ENCODE results near the gene GUK1.
A peak's percentile ranks its signal among the peaks of the same experiment; 100 is the strongest.

GUK1 gene

DNA sequence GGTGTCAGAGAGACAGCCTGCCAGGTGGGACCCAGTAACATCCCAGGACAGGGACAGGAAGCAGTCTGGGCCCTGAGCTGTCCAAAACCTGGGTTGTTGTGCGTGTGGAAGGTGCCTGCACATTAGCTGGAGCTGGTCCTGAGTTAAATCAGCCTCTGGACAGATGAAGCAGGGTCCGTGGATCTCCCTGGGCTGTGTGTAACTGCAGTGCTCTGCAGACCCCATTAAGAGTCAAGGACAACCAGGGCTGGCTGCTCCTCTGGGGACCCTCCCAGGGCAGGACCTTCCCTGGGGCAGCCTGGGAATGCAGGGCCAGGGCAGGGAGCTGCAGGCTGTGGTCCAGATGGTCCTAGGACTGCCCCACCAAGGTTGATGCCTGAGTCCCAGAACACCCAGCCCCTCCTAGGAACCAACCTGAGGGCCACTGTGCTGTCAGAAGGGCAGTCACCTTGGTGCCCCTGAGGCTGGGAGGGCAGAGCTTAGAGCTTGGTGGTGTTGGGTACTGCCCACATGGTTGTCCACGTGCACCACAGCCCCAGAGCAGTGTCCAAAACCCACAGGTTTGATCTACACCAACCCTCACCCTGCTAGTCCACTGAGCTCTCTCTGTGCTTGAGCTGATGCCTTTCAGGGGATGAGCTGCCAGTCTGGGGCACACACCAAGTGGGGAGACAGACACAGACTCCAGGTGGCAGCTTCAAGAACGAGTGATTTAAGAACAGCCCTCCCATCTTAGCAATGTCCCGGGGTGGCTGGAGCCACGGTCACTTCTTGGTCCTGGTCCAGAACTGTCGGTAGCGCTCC lies 33.9 kb upstream of the GUK1 start:
- peaks cover 43% of the 10 kb centered on the region for H3K36me3 ChIP-seq (ENCODE audit: insufficient read depth, insufficient read length, low read length)
- no peak for TF ChIP-seq SUZ12 (IDR thresholded peaks at IDR 0.05; ENCODE audit: extremely low read depth, insufficient read depth, insufficient read length)
- no peak for TF ChIP-seq ZNF274 (IDR thresholded peaks at IDR 0.05; ENCODE audit: low read depth, low read length)
- no peak for TF ChIP-seq YY1 (IDR thresholded peaks at IDR 0.05; ENCODE audit: insufficient read depth, insufficient read length)
- peaks cover 8% of the 10 kb centered on the region for H3K4me1 ChIP-seq (ENCODE audit: insufficient read depth, insufficient read length)
- H3K4me3 ChIP-seq (ENCODE audit: insufficient read length, low read depth): no peak overlapping the region
- DNase-seq (ENCODE audit: low read depth, low spot score): no peak
- peaks cover 10% of the 10 kb centered on the region for H3K27me3 ChIP-seq (ENCODE audit: insufficient read depth, insufficient read length)
- H3K9me3 ChIP-seq (ENCODE audit: insufficient read depth, low read length): no peaks in the 10 kb centered on the region
- H3K9ac ChIP-seq (ENCODE audit: insufficient read length, low read depth): no peak overlapping the region

DNA sequence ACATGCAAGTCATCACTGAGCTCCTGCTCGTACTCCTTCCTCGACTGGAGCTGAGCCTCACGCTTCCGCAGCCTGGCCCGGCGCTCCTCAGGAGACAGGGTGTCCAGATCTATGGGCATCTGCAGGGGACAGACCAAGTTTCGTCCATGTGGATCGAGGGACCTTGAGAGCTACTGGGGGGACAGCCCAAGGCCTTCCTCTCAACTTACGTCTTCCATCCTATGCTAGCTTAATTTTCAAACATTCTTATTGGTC lies 33.4 kb upstream of the GUK1 start:
- H3K4me3 ChIP-seq (ENCODE audit: insufficient read length, low read depth): no peak overlapping the region
- H3K9ac ChIP-seq (ENCODE audit: insufficient read length, low read depth): no peak overlapping the region
- TF ChIP-seq YY1 (IDR thresholded peaks at IDR 0.05; ENCODE audit: insufficient read depth, insufficient read length): no peak
- TF ChIP-seq SUZ12 (IDR thresholded peaks at IDR 0.05; ENCODE audit: extremely low read depth, insufficient read depth, insufficient read length): no peak
- TF ChIP-seq ZNF274 (IDR thresholded peaks at IDR 0.05; ENCODE audit: low read depth, low read length): no peak
- peaks cover 37% of the 10 kb centered on the region for H3K36me3 ChIP-seq (ENCODE audit: insufficient read depth, insufficient read length, low read length)
- peaks cover 6% of the 10 kb centered on the region for H3K4me1 ChIP-seq (ENCODE audit: insufficient read depth, insufficient read length)
- H3K9me3 ChIP-seq (ENCODE audit: insufficient read depth, low read length): no peaks in the 10 kb centered on the region
- DNase-seq (ENCODE audit: low read depth, low spot score): no peak
- peaks cover 10% of the 10 kb centered on the region for H3K27me3 ChIP-seq (ENCODE audit: insufficient read depth, insufficient read length)

DNA sequence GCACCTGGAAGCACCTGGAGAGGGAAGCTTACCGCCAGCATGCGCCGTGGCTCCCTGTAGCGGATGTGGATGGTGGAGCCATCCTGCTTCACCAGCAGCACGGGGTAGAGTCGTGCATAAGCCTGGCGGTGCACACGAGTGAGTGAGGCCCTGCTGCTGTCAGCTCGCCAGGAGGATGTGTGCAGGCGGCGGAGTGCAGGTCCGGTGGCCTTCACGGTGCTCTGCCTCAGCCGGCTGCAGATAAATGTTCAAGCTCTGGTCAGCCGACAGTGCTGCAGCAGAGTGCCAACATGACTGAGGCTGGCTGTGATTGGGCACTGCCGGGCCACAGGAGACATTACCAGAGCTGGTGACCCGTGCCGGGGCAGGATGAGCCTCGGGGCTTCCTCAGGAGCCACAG lies 32.4 kb upstream of the GUK1 start:
- Histone ChIP-seq H3K9ac (ENCODE audit: insufficient read length, low read depth) (peak overlapping the region; percentile 27), H3K9me3 (ENCODE audit: insufficient read depth, low read length) (no peaks in the 10 kb centered on the region), H3K4me1 (ENCODE audit: insufficient read depth, insufficient read length) (peaks cover 3% of the 10 kb centered on the region), H3K4me3 (ENCODE audit: insufficient read length, low read depth) (no peak overlapping the region), H3K27me3 (ENCODE audit: insufficient read depth, insufficient read length) (peaks cover 10% of the 10 kb centered on the region), H3K36me3 (ENCODE audit: insufficient read depth, insufficient read length, low read length) (peaks cover 36% of the 10 kb centered on the region)
- DNase-seq (ENCODE audit: low read depth, low spot score): no peak
- TF ChIP-seq YY1 (IDR thresholded peaks at IDR 0.05; ENCODE audit: insufficient read depth, insufficient read length): no peak
- no peak for TF ChIP-seq ZNF274 (IDR thresholded peaks at IDR 0.05; ENCODE audit: low read depth, low read length)
- TF ChIP-seq SUZ12 (IDR thresholded peaks at IDR 0.05; ENCODE audit: extremely low read depth, insufficient read depth, insufficient read length): no peak

DNA sequence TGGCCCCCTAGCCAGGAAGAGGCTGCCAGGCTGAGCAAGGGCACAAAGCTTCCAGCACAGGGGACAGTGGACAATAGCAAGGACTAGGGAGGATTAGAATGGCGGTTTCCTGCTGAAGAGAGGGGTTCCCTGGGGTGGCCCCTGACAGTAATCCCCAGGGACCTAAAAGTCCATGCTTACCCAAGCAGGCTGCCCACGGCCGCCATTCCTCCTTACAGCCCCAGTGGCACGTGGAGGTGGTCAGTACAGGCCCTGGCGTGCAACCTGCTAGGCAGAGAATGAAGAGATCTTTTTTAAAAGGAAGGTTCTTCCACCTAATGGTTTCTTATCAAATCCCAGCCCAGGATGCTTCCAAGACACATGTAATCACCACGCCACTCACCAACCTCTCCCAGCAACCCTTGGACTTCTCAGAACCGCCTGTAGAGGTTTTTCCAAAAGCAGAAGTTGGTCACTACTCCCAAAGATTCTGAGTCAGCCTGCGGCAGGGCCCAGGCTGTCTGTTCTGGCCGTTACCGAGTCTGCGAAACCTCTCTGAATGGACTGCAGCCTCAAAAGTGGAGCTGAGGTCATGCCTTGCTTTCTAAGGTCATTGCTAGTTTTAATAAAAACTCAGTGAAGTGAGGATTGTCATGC lies 31.9 kb upstream of the GUK1 start:
- H3K9me3 ChIP-seq (ENCODE audit: insufficient read depth, low read length): no peaks in the 10 kb centered on the region
- no peak for DNase-seq (ENCODE audit: low read depth, low spot score)
- H3K4me1 ChIP-seq (ENCODE audit: insufficient read depth, insufficient read length): peaks cover 3% of the 10 kb centered on the region
- H3K36me3 ChIP-seq (ENCODE audit: insufficient read depth, insufficient read length, low read length): peaks cover 36% of the 10 kb centered on the region
- peaks cover 10% of the 10 kb centered on the region for H3K27me3 ChIP-seq (ENCODE audit: insufficient read depth, insufficient read length)
- no peak for TF ChIP-seq ZNF274 (IDR thresholded peaks at IDR 0.05; ENCODE audit: low read depth, low read length)
- no peak for TF ChIP-seq SUZ12 (IDR thresholded peaks at IDR 0.05; ENCODE audit: extremely low read depth, insufficient read depth, insufficient read length)
- TF ChIP-seq YY1 (IDR thresholded peaks at IDR 0.05; ENCODE audit: insufficient read depth, insufficient read length): no peak
- peak overlapping the region; percentile 96 for H3K9ac ChIP-seq (ENCODE audit: insufficient read length, low read depth)
- H3K4me3 ChIP-seq (ENCODE audit: insufficient read length, low read depth): peak overlapping the region; percentile 96

- peaks cover 3% of the 10 kb centered on the region for H3K4me1 ChIP-seq (ENCODE audit: insufficient read depth, insufficient read length)
- no peak for TF ChIP-seq ZNF274 (IDR thresholded peaks at IDR 0.05; ENCODE audit: low read depth, low read length)
- TF ChIP-seq YY1 (IDR thresholded peaks at IDR 0.05; ENCODE audit: insufficient read depth, insufficient read length): no peak
- TF ChIP-seq SUZ12 (IDR thresholded peaks at IDR 0.05; ENCODE audit: extremely low read depth, insufficient read depth, insufficient read length): no peak
- H3K27me3 ChIP-seq (ENCODE audit: insufficient read depth, insufficient read length): peaks cover 10% of the 10 kb centered on the region
- H3K9ac ChIP-seq (ENCODE audit: insufficient read length, low read depth): peak overlapping the region; percentile 96
- no peak for DNase-seq (ENCODE audit: low read depth, low spot score)
- H3K9me3 ChIP-seq (ENCODE audit: insufficient read depth, low read length): no peaks in the 10 kb centered on the region
- peak overlapping the region; percentile 96 for H3K4me3 ChIP-seq (ENCODE audit: insufficient read length, low read depth)
- H3K36me3 ChIP-seq (ENCODE audit: insufficient read depth, insufficient read length, low read length): peaks cover 36% of the 10 kb centered on the region
Observed at GRCh38 chr1:228108742-228109072, 31.4 kb upstream of the GUK1 start.

DNA sequence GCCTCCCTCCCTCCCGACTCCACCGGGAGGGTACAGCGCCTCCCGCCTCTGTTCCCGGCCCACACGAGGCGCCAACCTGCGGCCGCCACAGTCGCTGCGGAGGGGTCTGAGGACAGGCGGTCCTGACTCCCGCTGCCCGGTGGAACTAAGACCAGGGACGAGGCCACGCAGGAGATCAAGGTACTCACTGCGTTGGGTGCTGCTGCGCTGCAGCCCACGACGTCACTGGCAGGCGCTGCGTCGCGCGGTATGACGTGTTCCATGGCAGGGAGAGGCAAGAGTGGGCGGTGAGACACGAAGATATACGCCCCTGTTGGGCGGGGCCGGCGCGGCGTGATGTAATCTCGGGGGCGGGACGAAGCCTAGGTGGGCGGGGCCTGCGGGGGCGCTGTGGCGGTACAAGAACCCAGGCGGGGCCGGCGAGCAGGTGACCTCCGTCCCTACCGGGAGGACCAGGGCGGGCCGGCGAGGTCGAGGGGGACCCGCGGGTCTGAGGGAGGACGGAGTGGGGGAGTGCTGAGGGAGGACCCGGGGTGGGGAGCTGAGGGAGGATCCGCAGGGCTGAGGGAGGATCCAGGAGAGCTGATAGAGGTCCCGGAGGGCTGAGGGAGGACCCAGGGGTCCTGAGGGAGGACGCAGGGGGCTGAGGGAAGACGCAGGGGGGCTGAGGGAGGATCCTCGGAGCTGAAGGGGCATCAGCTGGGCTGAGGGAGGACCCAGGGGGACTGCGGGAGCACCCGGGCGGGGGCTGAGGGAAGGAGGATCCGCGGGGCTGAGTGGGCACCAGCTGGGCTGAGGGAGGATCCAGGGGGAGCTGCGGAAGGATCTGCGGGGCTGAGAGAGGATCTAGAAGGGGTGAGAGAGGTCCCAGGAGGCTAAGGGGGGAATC lies 30.8 kb upstream of the GUK1 start, which contains the start of gene MRPL55:
MRPL55 (minus strand) TSS at position 227 of the 889 bp plus-strand sequence. CDS start 1,039 bp downstream, outside the sequence.
- H3K4me3 ChIP-seq (ENCODE audit: insufficient read length, low read depth): peak within 1 kb of the TSS; percentile 96
- H3K4me1 ChIP-seq (ENCODE audit: insufficient read depth, insufficient read length): no peaks in the 10 kb centered on the region
- H3K9ac ChIP-seq (ENCODE audit: insufficient read length, low read depth): peak within 1 kb of the TSS; percentile 96
- TF ChIP-seq YY1 (IDR thresholded peaks at IDR 0.05; ENCODE audit: insufficient read depth, insufficient read length): no peak
- TF ChIP-seq ZNF274 (IDR thresholded peaks at IDR 0.05; ENCODE audit: low read depth, low read length): no peak
- H3K27me3 ChIP-seq (ENCODE audit: insufficient read depth, insufficient read length): peaks cover 10% of the 10 kb centered on the region
- peaks cover 36% of the 10 kb centered on the region for H3K36me3 ChIP-seq (ENCODE audit: insufficient read depth, insufficient read length, low read length)
- H3K9me3 ChIP-seq (ENCODE audit: insufficient read depth, low read length): no peaks in the 10 kb centered on the region
- DNase-seq (ENCODE audit: low read depth, low spot score): peak; percentile 96
